GM12891 (cell line): ENCODE data around the gene MYO9A.

Source experiments
- PAX5 ChIP-seq: IDR thresholded peaks from 2 replicates; pipeline ENCODE4 v1.6.1; 2011; ENCODE audit warnings: low read length, moderate library complexity, mild to moderate bottlenecking; ENCODE audit not compliant: insufficient read depth, severe bottlenecking
- POLR2A ChIP-seq: IDR thresholded peaks from 2 replicates; pipeline ENCODE4 v1.6.1; 2011; ENCODE audit warnings: low read depth, low read length, control low read depth
- POLR2AphosphoS5 ChIP-seq: IDR thresholded peaks from 2 replicates; pipeline ENCODE4 v1.6.1; 2011; ENCODE audit warnings: low read depth, low read length, control low read depth
- POU2F2 ChIP-seq: IDR thresholded peaks from 2 replicates; pipeline ENCODE4 v1.6.1; 2011; ENCODE audit warnings: low read depth, mild to moderate bottlenecking, control low read depth, low read length, moderate library complexity
- TAF1 ChIP-seq: IDR thresholded peaks from 2 replicates; pipeline ENCODE4 v1.6.1; 2011; ENCODE audit warnings: low read depth, low read length, control low read depth

GRCh38 chr15:72034351-72034750 is 83.6 kb downstream of the MYO9A start:
- TF ChIP-seq POLR2AphosphoS5: no peak
- no peak for TF ChIP-seq TAF1
- no peak for TF ChIP-seq POLR2A
- no peak for TF ChIP-seq POU2F2
- TF ChIP-seq PAX5: no peak
